HG02884 (cell line): Measurements from ENCODE around the gene SAYSD1.
"Not testable (repeated sequence)": the region's sequence is repeated elsewhere in the genome, so short reads cannot be mapped to it uniquely, and the experiment has no call there.

Experiments
- ATAC-seq: cut with Tn5 transposase; IDR thresholded peaks from one replicate; pipeline ENCODE4 v1.9.1; 2021; ENCODE audit warnings: mild to moderate bottlenecking, moderate library complexity; ENCODE audit not compliant: unreplicated experiment

Gene SAYSD1

GRCh38 chr6:39114704-39115599, at the start of gene SAYSD1:
Gene SAYSD1, minus strand, starts transcription at chr6:39115186. Its CDS starts 97 bp downstream, at chr6:39115089.
- ATAC-seq: peak; percentile 91

- ATAC-seq: no peak
These were observed 42.5 kb upstream of the SAYSD1 start for GRCh38 chr6:39157511-39157910.

GRCh38 chr6:39156801-39157200, 41.8 kb upstream of the SAYSD1 start:
- no peak for ATAC-seq

GRCh38 chr6:39154705-39155104, 39.7 kb upstream of the SAYSD1 start:
- no peak for ATAC-seq

- ATAC-seq: no peak
These were observed 38.9 kb upstream of the SAYSD1 start for GRCh38 chr6:39153766-39154397.

- ATAC-seq: no peak
These were observed 37.3 kb upstream of the SAYSD1 start for GRCh38 chr6:39152262-39152661.

GRCh38 chr6:39151211-39151610, 36.2 kb upstream of the SAYSD1 start:
- no peak for ATAC-seq

- no peak for ATAC-seq
These were observed 29.6 kb upstream of the SAYSD1 start for GRCh38 chr6:39144481-39145173.

- ATAC-seq: no peak
These were observed 28.4 kb upstream of the SAYSD1 start for GRCh38 chr6:39143238-39143930.

GRCh38 chr6:39140556-39141167, 25.7 kb upstream of the SAYSD1 start:
- no peak for ATAC-seq

- no peak for ATAC-seq
These were observed 22.3 kb upstream of the SAYSD1 start for GRCh38 chr6:39137245-39137644.

GRCh38 chr6:39136207-39136606, 21.2 kb upstream of the SAYSD1 start:
- not testable (repeated sequence) for ATAC-seq

GRCh38 chr6:39134761-39135160, 19.8 kb upstream of the SAYSD1 start:
- not testable (repeated sequence) for ATAC-seq

GRCh38 chr6:39130691-39131090, 15.7 kb upstream of the SAYSD1 start:
- ATAC-seq: no peak

GRCh38 chr6:39128832-39129231, 13.8 kb upstream of the SAYSD1 start:
- ATAC-seq: no peak

- ATAC-seq: no peak
These were observed 13.1 kb upstream of the SAYSD1 start for GRCh38 chr6:39128106-39128505.

- no peak for ATAC-seq
These were observed 9.1 kb upstream of the SAYSD1 start for GRCh38 chr6:39124114-39124513.

GRCh38 chr6:39118921-39119320, 3.9 kb upstream of the SAYSD1 start:
- no peak for ATAC-seq

- peak; percentile 10 for ATAC-seq
These were observed 640 bp downstream of the SAYSD1 start for GRCh38 chr6:39114388-39114703.

GRCh38 chr6:39113788-39114187, 1.2 kb downstream of the SAYSD1 start:
- ATAC-seq: no peak

GRCh38 chr6:39111280-39111679, 3.7 kb downstream of the SAYSD1 start:
- ATAC-seq: no peak
